Stimulated activated CD8-positive, alpha-beta memory T cell treated with anti-CD3 and anti-CD28 coated beads, Interleukin-7, amount 100 ng/mL, for 4 hours (primary cell): ENCODE results near the gene ARID5B.

Experiments
- DNase-seq, 2 donors: peaks; one replicate each; pipeline ENCODE4 v3.0.0-alpha.2; 2020; ENCODE audit warnings: low read depth in 2 of 2

Gene ARID5B

GRCh38 chr10:62103857-62104256 is 202.4 kb downstream of the ARID5B start:
- no peak for DNase-seq

- no peak for DNase-seq
Measured at GRCh38 chr10:62106929-62107519, 205.5 kb downstream of the ARID5B start.

GRCh38 chr10:62108759-62109586 is 207.5 kb downstream of the ARID5B start:
- no peak for DNase-seq

- no peak for DNase-seq
Measured at GRCh38 chr10:62109587-62110293, 208.2 kb downstream of the ARID5B start.

GRCh38 chr10:62112300-62112699 is 210.8 kb downstream of the ARID5B start:
- no peak for DNase-seq

GRCh38 chr10:62112963-62113362 is 211.5 kb downstream of the ARID5B start:
- no peak for DNase-seq

- DNase-seq, result no peak
Measured at GRCh38 chr10:62113680-62114079, 212.2 kb downstream of the ARID5B start.

GRCh38 chr10:62115321-62115720 is 213.8 kb downstream of the ARID5B start:
- DNase-seq, result no peak

GRCh38 chr10:62115842-62116241 is 214.3 kb downstream of the ARID5B start:
- DNase-seq, result no peak

- DNase-seq, result no peak
Measured at GRCh38 chr10:62116896-62117295, 215.4 kb downstream of the ARID5B start.

- DNase-seq, result no peak
Measured at GRCh38 chr10:62121187-62121530, 219.7 kb downstream of the ARID5B start.

GRCh38 chr10:62127975-62128374 is 226.5 kb downstream of the ARID5B start:
- no peak for DNase-seq

GRCh38 chr10:62130948-62131347 is 229.4 kb downstream of the ARID5B start:
- DNase-seq, result no peak

GRCh38 chr10:62131724-62132123 is 230.2 kb downstream of the ARID5B start:
- DNase-seq, result no peak

GRCh38 chr10:62133618-62134017 is 232.1 kb downstream of the ARID5B start:
- no peak for DNase-seq

- no peak for DNase-seq
Measured at GRCh38 chr10:62136931-62137330, 235.4 kb downstream of the ARID5B start.
